ENCODE results near the gene FAHD1. TPM values are rescaled to one million over a fixed set of nuclear protein-coding genes. Genes with fewer than 3 reads are reported as not detected.

Gene FAHD1
- polyA plus RNA-seq, 1 donor from 2014 or later, result 73.5 TPM

DNA sequence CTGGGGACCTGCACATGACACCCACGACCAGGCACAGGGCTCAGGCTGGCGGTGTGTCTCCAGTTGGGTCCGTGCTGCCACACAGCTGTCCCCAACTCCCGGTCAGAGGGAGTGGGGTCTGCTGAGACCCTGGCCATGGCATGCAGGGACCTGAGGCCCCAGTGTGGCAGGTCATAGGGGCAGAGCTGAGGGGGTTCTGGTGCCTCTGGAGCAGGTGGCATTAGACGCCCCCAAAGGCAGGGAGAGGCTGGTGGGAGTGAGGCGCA, 40.0 kb upstream of the FAHD1 start:
- no peak overlapping the region for H3K27ac ChIP-seq (ENCODE audit: low read length)
- H3K4me2 ChIP-seq (ENCODE audit: low read length), result no peak overlapping the region
- H3K27me3 ChIP-seq (ENCODE audit: insufficient read depth, low read depth, low read length), result no peaks in the 10 kb centered on the region
- peaks cover 16% of the 10 kb centered on the region for H3K79me2 ChIP-seq (replicated peaks; ENCODE audit: insufficient read depth, low read length)
- no peak overlapping the region for H3K4me3 ChIP-seq (ENCODE audit: low read length)
- TF ChIP-seq TAF1 (IDR thresholded peaks at IDR 0.05; ENCODE audit: low read depth), result no peak
- no peak for TF ChIP-seq SMC3 (conservative IDR thresholded peaks at IDR 0.05; ENCODE audit: poor library complexity)
- no peak for TF ChIP-seq RAD21 (conservative IDR thresholded peaks at IDR 0.05)
- TF ChIP-seq POLR2AphosphoS5 (IDR thresholded peaks at IDR 0.05), result no peak
- no peak for TF ChIP-seq MXI1 (conservative IDR thresholded peaks at IDR 0.05; ENCODE audit: poor library complexity, severe bottlenecking)
- TF ChIP-seq, protein P1, sequence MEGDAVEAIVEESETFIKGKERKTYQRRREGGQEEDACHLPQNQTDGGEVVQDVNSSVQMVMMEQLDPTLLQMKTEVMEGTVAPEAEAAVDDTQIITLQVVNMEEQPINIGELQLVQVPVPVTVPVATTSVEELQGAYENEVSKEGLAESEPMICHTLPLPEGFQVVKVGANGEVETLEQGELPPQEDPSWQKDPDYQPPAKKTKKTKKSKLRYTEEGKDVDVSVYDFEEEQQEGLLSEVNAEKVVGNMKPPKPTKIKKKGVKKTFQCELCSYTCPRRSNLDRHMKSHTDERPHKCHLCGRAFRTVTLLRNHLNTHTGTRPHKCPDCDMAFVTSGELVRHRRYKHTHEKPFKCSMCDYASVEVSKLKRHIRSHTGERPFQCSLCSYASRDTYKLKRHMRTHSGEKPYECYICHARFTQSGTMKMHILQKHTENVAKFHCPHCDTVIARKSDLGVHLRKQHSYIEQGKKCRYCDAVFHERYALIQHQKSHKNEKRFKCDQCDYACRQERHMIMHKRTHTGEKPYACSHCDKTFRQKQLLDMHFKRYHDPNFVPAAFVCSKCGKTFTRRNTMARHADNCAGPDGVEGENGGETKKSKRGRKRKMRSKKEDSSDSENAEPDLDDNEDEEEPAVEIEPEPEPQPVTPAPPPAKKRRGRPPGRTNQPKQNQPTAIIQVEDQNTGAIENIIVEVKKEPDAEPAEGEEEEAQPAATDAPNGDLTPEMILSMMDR (IDR thresholded peaks at IDR 0.05; ENCODE audit: poor library complexity, severe bottlenecking), result no peak
- TF ChIP-seq EZH2 (IDR thresholded peaks at IDR 0.05; ENCODE audit: borderline replicate concordance, insufficient read depth, low read length, poor library complexity, severe bottlenecking), result no peak
- TF ChIP-seq, protein P2, sequence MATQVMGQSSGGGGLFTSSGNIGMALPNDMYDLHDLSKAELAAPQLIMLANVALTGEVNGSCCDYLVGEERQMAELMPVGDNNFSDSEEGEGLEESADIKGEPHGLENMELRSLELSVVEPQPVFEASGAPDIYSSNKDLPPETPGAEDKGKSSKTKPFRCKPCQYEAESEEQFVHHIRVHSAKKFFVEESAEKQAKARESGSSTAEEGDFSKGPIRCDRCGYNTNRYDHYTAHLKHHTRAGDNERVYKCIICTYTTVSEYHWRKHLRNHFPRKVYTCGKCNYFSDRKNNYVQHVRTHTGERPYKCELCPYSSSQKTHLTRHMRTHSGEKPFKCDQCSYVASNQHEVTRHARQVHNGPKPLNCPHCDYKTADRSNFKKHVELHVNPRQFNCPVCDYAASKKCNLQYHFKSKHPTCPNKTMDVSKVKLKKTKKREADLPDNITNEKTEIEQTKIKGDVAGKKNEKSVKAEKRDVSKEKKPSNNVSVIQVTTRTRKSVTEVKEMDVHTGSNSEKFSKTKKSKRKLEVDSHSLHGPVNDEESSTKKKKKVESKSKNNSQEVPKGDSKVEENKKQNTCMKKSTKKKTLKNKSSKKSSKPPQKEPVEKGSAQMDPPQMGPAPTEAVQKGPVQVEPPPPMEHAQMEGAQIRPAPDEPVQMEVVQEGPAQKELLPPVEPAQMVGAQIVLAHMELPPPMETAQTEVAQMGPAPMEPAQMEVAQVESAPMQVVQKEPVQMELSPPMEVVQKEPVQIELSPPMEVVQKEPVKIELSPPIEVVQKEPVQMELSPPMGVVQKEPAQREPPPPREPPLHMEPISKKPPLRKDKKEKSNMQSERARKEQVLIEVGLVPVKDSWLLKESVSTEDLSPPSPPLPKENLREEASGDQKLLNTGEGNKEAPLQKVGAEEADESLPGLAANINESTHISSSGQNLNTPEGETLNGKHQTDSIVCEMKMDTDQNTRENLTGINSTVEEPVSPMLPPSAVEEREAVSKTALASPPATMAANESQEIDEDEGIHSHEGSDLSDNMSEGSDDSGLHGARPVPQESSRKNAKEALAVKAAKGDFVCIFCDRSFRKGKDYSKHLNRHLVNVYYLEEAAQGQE (IDR thresholded peaks at IDR 0.05; ENCODE audit: borderline replicate concordance), result no peak
- no peak for TF ChIP-seq EP300 (conservative IDR thresholded peaks at IDR 0.05; ENCODE audit: poor library complexity, severe bottlenecking)
- H2AFZ ChIP-seq (ENCODE audit: low read depth, low read length), result no peak overlapping the region
- no peaks in the 10 kb centered on the region for H3F3A ChIP-seq (ENCODE audit: insufficient read depth, low read length, poor library complexity, severe bottlenecking)
- H3K9ac ChIP-seq (ENCODE audit: low read length), result no peak overlapping the region
- no peaks in the 10 kb centered on the region for H3K9me2 ChIP-seq (ENCODE audit: insufficient read depth, low read length)
- no peaks in the 10 kb centered on the region for H3K36me3 ChIP-seq (ENCODE audit: insufficient read depth, low read length)
- no peaks in the 10 kb centered on the region for H4K20me1 ChIP-seq (ENCODE audit: insufficient read depth)
- H3K9me3 ChIP-seq (ENCODE audit: low read length), result no peaks in the 10 kb centered on the region

DNA sequence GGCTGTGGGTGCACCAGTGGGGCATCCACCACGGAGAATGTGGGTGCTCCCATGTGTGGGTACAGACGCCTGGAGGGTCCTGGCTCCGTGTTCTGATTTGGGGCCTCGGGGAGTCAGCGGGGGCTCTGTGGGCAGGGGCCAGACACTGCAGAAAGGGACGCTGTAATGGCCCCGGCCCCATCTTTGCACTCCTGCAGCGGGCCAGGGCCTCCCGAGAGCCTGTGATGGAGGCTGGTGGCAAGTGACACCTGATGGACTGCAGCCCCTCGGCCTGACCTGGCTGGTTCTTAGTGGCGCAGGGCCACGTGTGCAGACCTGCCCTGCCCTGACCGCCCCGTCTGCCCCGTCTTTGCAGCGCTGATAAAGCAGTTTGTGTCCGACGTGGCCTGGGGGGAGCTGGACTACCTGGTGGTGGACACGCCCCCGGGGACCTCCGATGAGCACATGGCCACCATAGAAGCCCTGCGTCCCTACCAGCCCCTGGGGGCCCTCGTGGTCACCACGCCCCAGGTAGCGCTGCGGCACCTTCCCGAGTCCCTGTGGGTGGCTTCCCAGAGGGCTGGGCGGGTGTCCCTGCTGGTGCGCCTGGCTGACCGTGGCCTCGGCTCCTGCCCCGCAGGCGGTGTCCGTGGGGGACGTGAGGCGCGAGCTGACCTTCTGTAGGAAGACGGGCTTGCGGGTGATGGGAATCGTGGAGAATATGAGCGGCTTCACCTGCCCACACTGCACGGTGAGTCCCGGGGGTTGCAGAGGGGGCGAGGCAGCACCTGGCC, 39.5 kb upstream of the FAHD1 start:
- Histone ChIP-seq H2AFZ (ENCODE audit: low read depth, low read length) (no peak overlapping the region), H3K36me3 (ENCODE audit: insufficient read depth, low read length) (no peaks in the 10 kb centered on the region)

More for the DNA sequence above, 39.5 kb upstream of the FAHD1 start:
- Histone ChIP-seq H3K27ac (ENCODE audit: low read length) (no peak overlapping the region), H3K9ac (ENCODE audit: low read length) (no peak overlapping the region), H3K27me3 (ENCODE audit: insufficient read depth, low read depth, low read length) (no peaks in the 10 kb centered on the region), H3K79me2 (replicated peaks; ENCODE audit: insufficient read depth, low read length) (peaks cover 16% of the 10 kb centered on the region), H3K4me2 (ENCODE audit: low read length) (no peak overlapping the region), H3K9me2 (ENCODE audit: insufficient read depth, low read length) (no peaks in the 10 kb centered on the region), H3K9me3 (ENCODE audit: low read length) (no peaks in the 10 kb centered on the region), H4K20me1 (ENCODE audit: insufficient read depth) (no peaks in the 10 kb centered on the region), H3K4me3 (ENCODE audit: low read length) (no peak overlapping the region), H3F3A (ENCODE audit: insufficient read depth, low read length, poor library complexity, severe bottlenecking) (no peaks in the 10 kb centered on the region)
- TF ChIP-seq RAD21 (conservative IDR thresholded peaks at IDR 0.05) (no peak), MXI1 (conservative IDR thresholded peaks at IDR 0.05; ENCODE audit: poor library complexity, severe bottlenecking) (no peak), SMC3 (conservative IDR thresholded peaks at IDR 0.05; ENCODE audit: poor library complexity) (no peak)
- TF ChIP-seq, protein P2 (IDR thresholded peaks at IDR 0.05; ENCODE audit: borderline replicate concordance), result no peak

All from neural cell (in vitro differentiated cells).